ENCODE data around the gene PPIL1.

PPIL1 gene

DNA sequence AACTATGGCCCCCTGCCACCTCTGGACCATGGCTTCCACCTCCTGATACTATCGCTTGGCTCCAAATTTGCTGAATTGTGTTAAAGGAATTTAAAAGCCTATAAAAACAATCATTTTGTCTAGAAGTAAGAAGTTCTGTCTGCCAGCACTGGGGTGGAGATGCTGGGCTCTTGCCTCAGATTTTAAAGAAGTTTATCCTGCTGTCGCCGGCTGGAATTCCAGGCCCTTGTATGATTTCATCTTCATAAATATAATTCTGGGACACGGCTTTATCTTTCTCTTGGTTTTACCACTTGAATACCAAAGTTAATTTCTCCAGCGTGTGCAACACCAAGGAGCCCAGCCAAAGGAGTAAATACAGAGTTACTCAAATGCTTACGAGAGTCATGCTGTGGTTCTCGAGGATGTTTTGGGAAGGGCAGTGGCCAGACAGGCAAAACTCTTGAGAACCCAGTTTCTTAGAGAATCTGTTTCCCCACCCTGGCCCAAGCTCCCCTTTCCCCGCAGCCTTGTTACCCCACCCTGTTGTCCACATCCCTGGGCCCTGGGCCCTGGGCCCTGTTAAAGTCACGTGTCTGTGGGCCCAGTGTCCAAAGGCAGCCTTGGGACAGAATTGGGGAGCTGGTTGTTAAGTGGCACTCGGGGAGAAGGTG is 43.1 kb upstream of the PPIL1 start:
- TF ChIP-seq TAF1 (IDR thresholded peaks at IDR 0.05; ENCODE audit: borderline replicate concordance, insufficient read depth, low read length): no peak
- no peak for TF ChIP-seq FOXP2 (optimal IDR thresholded peaks at IDR 0.05; ENCODE audit: borderline replicate concordance, extremely low read depth, extremely low read length, insufficient read depth)
- TF ChIP-seq, protein P1, sequence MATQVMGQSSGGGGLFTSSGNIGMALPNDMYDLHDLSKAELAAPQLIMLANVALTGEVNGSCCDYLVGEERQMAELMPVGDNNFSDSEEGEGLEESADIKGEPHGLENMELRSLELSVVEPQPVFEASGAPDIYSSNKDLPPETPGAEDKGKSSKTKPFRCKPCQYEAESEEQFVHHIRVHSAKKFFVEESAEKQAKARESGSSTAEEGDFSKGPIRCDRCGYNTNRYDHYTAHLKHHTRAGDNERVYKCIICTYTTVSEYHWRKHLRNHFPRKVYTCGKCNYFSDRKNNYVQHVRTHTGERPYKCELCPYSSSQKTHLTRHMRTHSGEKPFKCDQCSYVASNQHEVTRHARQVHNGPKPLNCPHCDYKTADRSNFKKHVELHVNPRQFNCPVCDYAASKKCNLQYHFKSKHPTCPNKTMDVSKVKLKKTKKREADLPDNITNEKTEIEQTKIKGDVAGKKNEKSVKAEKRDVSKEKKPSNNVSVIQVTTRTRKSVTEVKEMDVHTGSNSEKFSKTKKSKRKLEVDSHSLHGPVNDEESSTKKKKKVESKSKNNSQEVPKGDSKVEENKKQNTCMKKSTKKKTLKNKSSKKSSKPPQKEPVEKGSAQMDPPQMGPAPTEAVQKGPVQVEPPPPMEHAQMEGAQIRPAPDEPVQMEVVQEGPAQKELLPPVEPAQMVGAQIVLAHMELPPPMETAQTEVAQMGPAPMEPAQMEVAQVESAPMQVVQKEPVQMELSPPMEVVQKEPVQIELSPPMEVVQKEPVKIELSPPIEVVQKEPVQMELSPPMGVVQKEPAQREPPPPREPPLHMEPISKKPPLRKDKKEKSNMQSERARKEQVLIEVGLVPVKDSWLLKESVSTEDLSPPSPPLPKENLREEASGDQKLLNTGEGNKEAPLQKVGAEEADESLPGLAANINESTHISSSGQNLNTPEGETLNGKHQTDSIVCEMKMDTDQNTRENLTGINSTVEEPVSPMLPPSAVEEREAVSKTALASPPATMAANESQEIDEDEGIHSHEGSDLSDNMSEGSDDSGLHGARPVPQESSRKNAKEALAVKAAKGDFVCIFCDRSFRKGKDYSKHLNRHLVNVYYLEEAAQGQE (IDR thresholded peaks at IDR 0.05; ENCODE audit: insufficient read depth in 1 of 2, low read depth in 2 of 2, low read length in 2 of 2): no peak
- TF ChIP-seq POLR2AphosphoS5 (IDR thresholded peaks at IDR 0.05; ENCODE audit: low read depth, low read length): no peak
- TF ChIP-seq SIN3A (IDR thresholded peaks at IDR 0.05; ENCODE audit: borderline replicate concordance, insufficient read depth, low read length): no peak

DNA sequence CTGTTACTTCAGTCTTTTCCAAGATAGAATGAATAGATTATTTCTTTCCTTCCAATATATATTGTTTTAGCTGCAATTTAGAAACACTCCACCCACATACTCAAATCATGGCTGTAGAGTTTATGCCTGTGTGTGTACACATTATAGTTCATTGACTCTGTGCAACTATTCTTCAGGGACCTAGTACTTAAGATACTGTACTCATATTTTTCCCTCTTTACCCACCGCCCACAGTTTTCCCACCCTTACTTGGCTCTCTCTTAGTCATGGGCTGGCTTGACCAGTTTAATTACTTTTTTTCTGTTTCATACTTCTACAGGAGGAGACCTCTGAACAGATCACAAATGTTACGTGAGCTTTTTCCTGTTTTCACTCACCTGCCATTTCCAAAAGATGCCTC is 41.5 kb upstream of the PPIL1 start:
- TF ChIP-seq SIN3A (IDR thresholded peaks at IDR 0.05; ENCODE audit: borderline replicate concordance, insufficient read depth, low read length) (no peak), TAF1 (IDR thresholded peaks at IDR 0.05; ENCODE audit: borderline replicate concordance, insufficient read depth, low read length) (no peak), POLR2AphosphoS5 (IDR thresholded peaks at IDR 0.05; ENCODE audit: low read depth, low read length) (no peak), FOXP2 (optimal IDR thresholded peaks at IDR 0.05; ENCODE audit: borderline replicate concordance, extremely low read depth, extremely low read length, insufficient read depth) (no peak)
- TF ChIP-seq, protein P1 (IDR thresholded peaks at IDR 0.05; ENCODE audit: insufficient read depth in 1 of 2, low read depth in 2 of 2, low read length in 2 of 2): no peak

DNA sequence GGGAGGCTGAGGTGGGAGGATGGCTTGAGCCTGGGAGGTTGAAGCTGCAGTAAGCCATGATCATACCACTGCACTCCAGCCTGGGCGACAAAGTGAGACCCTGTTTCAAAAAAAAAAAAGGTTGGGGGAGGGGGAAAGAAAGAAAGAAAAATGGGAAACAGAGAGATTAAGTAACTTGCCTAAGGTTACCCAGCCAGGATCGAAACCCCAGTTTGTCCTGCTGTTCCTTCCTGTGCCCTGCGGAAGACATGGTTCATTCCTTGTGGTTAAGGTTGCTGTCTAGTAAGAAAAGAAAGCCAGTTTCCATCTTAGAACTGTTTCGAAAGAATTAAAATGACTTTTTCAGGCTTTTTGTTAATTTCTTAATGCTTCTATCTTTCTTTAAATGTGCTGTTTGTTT is 41.0 kb upstream of the PPIL1 start:
- no peak for TF ChIP-seq SIN3A (IDR thresholded peaks at IDR 0.05; ENCODE audit: borderline replicate concordance, insufficient read depth, low read length)
- TF ChIP-seq, protein P1 (IDR thresholded peaks at IDR 0.05; ENCODE audit: insufficient read depth in 1 of 2, low read depth in 2 of 2, low read length in 2 of 2): no peak
- no peak for TF ChIP-seq TAF1 (IDR thresholded peaks at IDR 0.05; ENCODE audit: borderline replicate concordance, insufficient read depth, low read length)
- TF ChIP-seq POLR2AphosphoS5 (IDR thresholded peaks at IDR 0.05; ENCODE audit: low read depth, low read length): no peak

DNA sequence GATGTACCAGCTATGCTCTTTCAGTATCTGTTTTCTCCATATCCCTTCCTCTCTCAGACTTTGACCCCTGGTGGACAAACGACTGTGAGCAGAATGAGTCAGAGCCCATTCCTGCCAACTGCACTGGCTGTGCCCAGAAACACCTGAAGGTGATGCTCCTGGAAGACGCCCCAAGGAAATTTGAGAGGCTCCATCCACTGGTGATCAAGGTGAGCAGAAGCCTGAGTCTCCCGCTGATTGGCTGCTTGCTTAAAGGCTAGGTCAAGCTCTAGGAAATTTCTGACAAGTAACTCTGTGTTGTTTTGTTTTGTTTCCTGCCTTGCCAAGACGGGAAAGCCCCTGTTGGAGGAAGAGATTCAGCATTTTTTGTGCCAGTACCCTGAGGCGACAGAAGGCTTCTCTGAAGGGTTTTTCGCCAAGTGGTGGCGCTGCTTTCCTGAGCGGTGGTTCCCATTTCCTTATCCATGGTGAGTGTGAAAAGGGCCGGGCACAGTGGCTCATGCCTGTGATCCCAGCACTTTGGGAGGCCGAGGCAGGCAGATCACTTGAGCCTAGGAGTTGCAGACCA is 39.7 kb upstream of the PPIL1 start:
- TF ChIP-seq FOXP2 (optimal IDR thresholded peaks at IDR 0.05; ENCODE audit: borderline replicate concordance, extremely low read depth, extremely low read length, insufficient read depth) (no peak), POLR2AphosphoS5 (IDR thresholded peaks at IDR 0.05; ENCODE audit: low read depth, low read length) (no peak), SIN3A (IDR thresholded peaks at IDR 0.05; ENCODE audit: borderline replicate concordance, insufficient read depth, low read length) (no peak), TAF1 (IDR thresholded peaks at IDR 0.05; ENCODE audit: borderline replicate concordance, insufficient read depth, low read length) (no peak)
- TF ChIP-seq, protein P1 (IDR thresholded peaks at IDR 0.05; ENCODE audit: insufficient read depth in 1 of 2, low read depth in 2 of 2, low read length in 2 of 2): no peak

All from PFSK-1 (cell line).